Measurements from ENCODE around the gene LLPH. TPM values are rescaled to one million over a fixed set of nuclear protein-coding genes. Genes with fewer than 3 reads are reported as not detected.

The LLPH gene
- total RNA-seq, 1 experiment from 2014 or later: 32.3 TPM

DNA sequence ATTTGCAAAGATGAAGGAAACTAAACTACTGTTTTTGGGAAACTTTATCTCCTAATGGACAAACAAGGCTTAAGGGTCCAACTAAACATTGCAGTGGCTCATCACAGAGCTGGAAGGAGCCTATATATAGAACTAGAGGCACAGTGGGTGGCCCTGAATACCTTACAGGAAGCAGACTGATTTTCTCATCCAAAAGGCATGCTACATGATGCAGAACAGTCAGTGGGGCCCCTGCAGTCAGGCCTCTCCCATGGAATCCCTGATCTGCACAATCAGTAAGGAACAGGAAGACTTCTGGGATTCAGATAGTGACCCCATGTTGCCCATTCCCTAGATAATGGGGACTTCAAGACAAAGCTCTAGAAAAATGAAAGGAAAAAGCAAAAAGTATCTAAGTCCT, 1.9 kb upstream of the LLPH start:
- BruUV-seq (replicated peaks): no TSS peak
- H3K4me1 Mint-ChIP-seq (ENCODE audit: low read depth, unreplicated experiment): peaks cover 20% of the 10 kb centered on the region
- intact Hi-C loops (cut with micrococcal nuclease; ENCODE audit: unreplicated experiment): no loop called here
- CTCF ChIA-PET: no interaction called here
- POLR2A ChIA-PET: no interaction called here
- H3K9me3 Mint-ChIP-seq (ENCODE audit: unreplicated experiment): no peaks in the 10 kb centered on the region
- Histone ChIP-seq H3K4me3 (ENCODE audit: low read depth, low read length) (no peak overlapping the region), H3K27me3 (replicated peaks; ENCODE audit: control insufficient read depth, insufficient read depth, low read length) (no peaks in the 10 kb centered on the region), H3K9me3 (no peaks in the 10 kb centered on the region), H3K4me1 (peaks cover 9% of the 10 kb centered on the region; the same call in 1 of the 2 replicates), H3K36me3 (ENCODE audit: control insufficient read depth, insufficient read depth, low read length) (no peaks in the 10 kb centered on the region; the same call in 1 of the 2 replicates)
- peaks cover 39% of the 10 kb centered on the region for H3K36me3 Mint-ChIP-seq (ENCODE audit: insufficient read depth, unreplicated experiment)
- peak in 1 of 2 experiments; percentile 10 for DNase-seq
- no peak overlapping the region for H3K27ac Mint-ChIP-seq (ENCODE audit: unreplicated experiment)
- TF ChIP-seq, protein P1, sequence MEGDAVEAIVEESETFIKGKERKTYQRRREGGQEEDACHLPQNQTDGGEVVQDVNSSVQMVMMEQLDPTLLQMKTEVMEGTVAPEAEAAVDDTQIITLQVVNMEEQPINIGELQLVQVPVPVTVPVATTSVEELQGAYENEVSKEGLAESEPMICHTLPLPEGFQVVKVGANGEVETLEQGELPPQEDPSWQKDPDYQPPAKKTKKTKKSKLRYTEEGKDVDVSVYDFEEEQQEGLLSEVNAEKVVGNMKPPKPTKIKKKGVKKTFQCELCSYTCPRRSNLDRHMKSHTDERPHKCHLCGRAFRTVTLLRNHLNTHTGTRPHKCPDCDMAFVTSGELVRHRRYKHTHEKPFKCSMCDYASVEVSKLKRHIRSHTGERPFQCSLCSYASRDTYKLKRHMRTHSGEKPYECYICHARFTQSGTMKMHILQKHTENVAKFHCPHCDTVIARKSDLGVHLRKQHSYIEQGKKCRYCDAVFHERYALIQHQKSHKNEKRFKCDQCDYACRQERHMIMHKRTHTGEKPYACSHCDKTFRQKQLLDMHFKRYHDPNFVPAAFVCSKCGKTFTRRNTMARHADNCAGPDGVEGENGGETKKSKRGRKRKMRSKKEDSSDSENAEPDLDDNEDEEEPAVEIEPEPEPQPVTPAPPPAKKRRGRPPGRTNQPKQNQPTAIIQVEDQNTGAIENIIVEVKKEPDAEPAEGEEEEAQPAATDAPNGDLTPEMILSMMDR (IDR thresholded peaks at IDR 0.05; ENCODE audit: insufficient read depth in 1 of 2, low read depth in 1 of 2, low read length in 1 of 2, severe bottlenecking in 1 of 2, unreplicated experiment in 1 of 2): no peak
- peak overlapping the region; percentile 46 for H3K4me3 Mint-ChIP-seq (ENCODE audit: unreplicated experiment)
- H3K27me3 Mint-ChIP-seq (ENCODE audit: insufficient read depth, unreplicated experiment): no peaks in the 10 kb centered on the region

DNA sequence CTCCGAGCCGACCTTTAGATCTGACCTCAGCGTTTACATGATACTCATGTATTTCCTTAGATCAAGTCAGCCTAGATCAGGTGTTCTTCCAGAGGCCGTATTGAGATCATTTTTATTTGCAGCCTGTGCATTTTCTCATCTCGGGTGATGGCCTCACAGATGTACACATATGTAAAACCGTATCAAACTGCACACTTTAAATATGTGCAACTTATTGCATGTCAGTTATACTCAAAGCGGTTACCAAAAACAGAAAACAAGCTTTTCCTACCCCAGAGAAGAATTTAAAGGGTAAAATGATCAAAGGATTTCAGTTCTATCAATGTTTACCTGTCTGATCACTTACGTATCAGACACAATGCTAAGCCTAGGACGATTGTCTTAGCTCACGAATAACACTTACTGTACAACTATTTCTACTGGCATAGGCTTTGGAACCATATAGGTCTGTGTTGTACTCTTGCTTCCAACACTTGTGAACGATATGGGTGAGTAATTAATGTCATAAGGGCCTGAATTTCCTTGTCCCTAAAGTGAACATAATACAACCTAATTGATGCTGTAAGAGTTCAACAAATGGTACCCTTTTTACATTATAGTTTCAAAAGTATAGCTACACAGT, 628 bp upstream of the LLPH start:
- H3K27me3 Mint-ChIP-seq (ENCODE audit: insufficient read depth, unreplicated experiment): no peaks in the 10 kb centered on the region
- POLR2A ChIA-PET: interaction anchor here (0.6 to 1.2 kb wide), 5 partner anchors 10 to 948 kb away, joined by 3 to 19 read pairs (median 4); partner anchors contain the start of genes HELB and TMBIM4

GRCh38 chr12:66129934-66130266, 650 bp downstream of the LLPH start:
- BruUV-seq (replicated peaks): no TSS peak

More for the DNA sequence above, 628 bp upstream of the LLPH start:
- intact Hi-C loops (cut with micrococcal nuclease; ENCODE audit: unreplicated experiment): no loop called here
- TSS peak; percentile 77 for BruUV-seq (replicated peaks)
- TF ChIP-seq, protein P1 (IDR thresholded peaks at IDR 0.05; ENCODE audit: insufficient read depth in 1 of 2, low read depth in 1 of 2, low read length in 1 of 2, severe bottlenecking in 1 of 2, unreplicated experiment in 1 of 2): no peak
- CTCF ChIA-PET: interaction anchor here (0.6 to 1.2 kb wide), 5 partner anchors 14 to 860 kb away, joined by 3 to 7 read pairs (median 4); no protein-coding TSS in a partner anchor
- Histone ChIP-seq H3K27me3 (replicated peaks; ENCODE audit: control insufficient read depth, insufficient read depth, low read length) (no peaks in the 10 kb centered on the region), H3K4me1 (peaks cover 9% of the 10 kb centered on the region; the same call in 1 of the 2 replicates), H3K36me3 (ENCODE audit: control insufficient read depth, insufficient read depth, low read length) (no peaks in the 10 kb centered on the region; the same call in 1 of the 2 replicates), H3K9me3 (no peaks in the 10 kb centered on the region), H3K4me3 (ENCODE audit: low read depth, low read length) (peak overlapping the region; percentile 81)
- Mint-ChIP-seq H3K27ac (ENCODE audit: unreplicated experiment) (peak overlapping the region; percentile 31), H3K4me1 (ENCODE audit: low read depth, unreplicated experiment) (peaks cover 20% of the 10 kb centered on the region), H3K36me3 (ENCODE audit: insufficient read depth, unreplicated experiment) (peaks cover 46% of the 10 kb centered on the region), H3K9me3 (ENCODE audit: unreplicated experiment) (no peaks in the 10 kb centered on the region), H3K4me3 (ENCODE audit: unreplicated experiment) (peak overlapping the region; percentile 81)
- DNase-seq: no peak

More at GRCh38 chr12:66129934-66130266, 650 bp downstream of the LLPH start:
- Histone ChIP-seq H3K9me3 (no peaks in the 10 kb centered on the region), H3K4me1 (peaks cover 9% of the 10 kb centered on the region; the same call in 1 of the 2 replicates), H3K27me3 (replicated peaks; ENCODE audit: control insufficient read depth, insufficient read depth, low read length) (no peaks in the 10 kb centered on the region), H3K36me3 (ENCODE audit: control insufficient read depth, insufficient read depth, low read length) (no peaks in the 10 kb centered on the region; the same call in 1 of the 2 replicates), H3K4me3 (ENCODE audit: low read depth, low read length) (peak overlapping the region; percentile 81)
- DNase-seq: peak in 1 of 2 experiments; percentile 14
- intact Hi-C loops (cut with micrococcal nuclease; ENCODE audit: unreplicated experiment): loop anchor here (1.0 kb wide), 1 partner anchor 39 kb away; the partner anchor contains the start of gene TMBIM4
- CTCF ChIA-PET: no interaction called here
- H3K36me3 Mint-ChIP-seq (ENCODE audit: insufficient read depth, unreplicated experiment): peaks cover 57% of the 10 kb centered on the region
- no peaks in the 10 kb centered on the region for H3K27me3 Mint-ChIP-seq (ENCODE audit: insufficient read depth, unreplicated experiment)
- H3K9me3 Mint-ChIP-seq (ENCODE audit: unreplicated experiment): no peaks in the 10 kb centered on the region
- peaks cover 20% of the 10 kb centered on the region for H3K4me1 Mint-ChIP-seq (ENCODE audit: low read depth, unreplicated experiment)
- POLR2A ChIA-PET: no interaction called here
- TF ChIP-seq, protein P1 (IDR thresholded peaks at IDR 0.05; ENCODE audit: insufficient read depth in 1 of 2, low read depth in 1 of 2, low read length in 1 of 2, severe bottlenecking in 1 of 2, unreplicated experiment in 1 of 2): no peak
- peak overlapping the region; percentile 81 for H3K4me3 Mint-ChIP-seq (ENCODE audit: unreplicated experiment)
- H3K27ac Mint-ChIP-seq (ENCODE audit: unreplicated experiment): peak overlapping the region; percentile 31
